Measurements from ENCODE around the gene CFAP65. TPM values are rescaled to one million over a fixed set of nuclear protein-coding genes. Genes with fewer than 3 reads are reported as not detected.

CFAP65 gene
- total RNA-seq, 3 donors from 2014 or later (not counting 1 experiment from before 2014, with no cell fraction given) = not detected

DNA sequence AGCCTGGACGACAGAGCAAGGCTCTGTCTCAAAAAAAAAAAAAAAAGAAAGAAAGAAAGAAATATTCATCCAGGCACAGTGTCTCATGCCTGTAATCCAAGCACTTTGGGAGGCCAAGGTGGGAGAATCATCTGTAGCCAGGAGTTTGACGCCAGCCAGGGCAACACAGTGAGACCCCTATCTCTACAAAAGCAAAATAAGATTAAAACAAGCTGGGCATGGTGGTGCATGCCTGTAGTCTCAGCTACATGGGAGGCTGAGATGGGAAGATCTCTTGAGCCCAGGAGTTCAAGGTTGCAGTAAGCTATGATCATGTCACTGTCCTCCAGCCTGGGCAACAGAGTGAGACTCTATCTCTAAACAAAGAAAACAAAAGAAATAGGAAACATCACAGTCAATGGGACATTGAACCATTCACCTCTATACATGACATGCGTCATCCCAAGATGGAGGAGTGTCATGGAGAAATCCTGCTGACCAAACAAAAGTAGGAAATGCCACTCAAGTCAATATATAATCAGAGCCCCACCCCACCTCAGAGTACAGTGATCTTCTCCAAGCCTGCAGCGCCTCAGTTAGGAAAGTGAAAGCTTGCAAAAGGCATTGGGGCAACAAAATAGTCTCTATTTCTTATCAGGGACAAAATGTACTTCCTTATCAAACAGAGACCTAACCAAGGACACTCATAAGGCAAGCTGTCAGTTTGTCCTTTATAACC lies 66.1 kb downstream of the CFAP65 start:
- ATAC-seq (no peak), DNase-seq (no peak)
- no peak overlapping the region for H3K27ac Mint-ChIP-seq
- TF ChIP-seq, protein P1, sequence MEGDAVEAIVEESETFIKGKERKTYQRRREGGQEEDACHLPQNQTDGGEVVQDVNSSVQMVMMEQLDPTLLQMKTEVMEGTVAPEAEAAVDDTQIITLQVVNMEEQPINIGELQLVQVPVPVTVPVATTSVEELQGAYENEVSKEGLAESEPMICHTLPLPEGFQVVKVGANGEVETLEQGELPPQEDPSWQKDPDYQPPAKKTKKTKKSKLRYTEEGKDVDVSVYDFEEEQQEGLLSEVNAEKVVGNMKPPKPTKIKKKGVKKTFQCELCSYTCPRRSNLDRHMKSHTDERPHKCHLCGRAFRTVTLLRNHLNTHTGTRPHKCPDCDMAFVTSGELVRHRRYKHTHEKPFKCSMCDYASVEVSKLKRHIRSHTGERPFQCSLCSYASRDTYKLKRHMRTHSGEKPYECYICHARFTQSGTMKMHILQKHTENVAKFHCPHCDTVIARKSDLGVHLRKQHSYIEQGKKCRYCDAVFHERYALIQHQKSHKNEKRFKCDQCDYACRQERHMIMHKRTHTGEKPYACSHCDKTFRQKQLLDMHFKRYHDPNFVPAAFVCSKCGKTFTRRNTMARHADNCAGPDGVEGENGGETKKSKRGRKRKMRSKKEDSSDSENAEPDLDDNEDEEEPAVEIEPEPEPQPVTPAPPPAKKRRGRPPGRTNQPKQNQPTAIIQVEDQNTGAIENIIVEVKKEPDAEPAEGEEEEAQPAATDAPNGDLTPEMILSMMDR (IDR thresholded peaks at IDR 0.05) = no peak
- intact Hi-C loops (cut with micrococcal nuclease) = no loop called here
- H3K4me3 Mint-ChIP-seq = no peak overlapping the region
- Histone ChIP-seq H3K27me3 (ENCODE audit: control insufficient read depth, insufficient read depth, low read length) (peaks cover 13% of the 10 kb centered on the region), H3K27ac (ENCODE audit: low read length) (no peak overlapping the region), H3K4me1 (ENCODE audit: control insufficient read depth, insufficient read depth, low read length) (peaks cover 7% of the 10 kb centered on the region), H3K4me3 (ENCODE audit: low read length) (no peak overlapping the region), H3K36me3 (ENCODE audit: control insufficient read depth, insufficient read depth, low read length) (no peaks in the 10 kb centered on the region), H3K9me3 (ENCODE audit: control insufficient read depth, insufficient read depth, low read length) (no peaks in the 10 kb centered on the region)
- H3K27me3 Mint-ChIP-seq (ENCODE audit: low read depth in 2 of 2) = peaks cover 52 to 61% of the 10 kb centered on the region in 2 donors
- H3K36me3 Mint-ChIP-seq = no peaks in the 10 kb centered on the region
- peaks cover 0 to 8% of the 10 kb centered on the region in 2 donors for H3K4me1 Mint-ChIP-seq
- no peaks in the 10 kb centered on the region for H3K9me3 Mint-ChIP-seq
- WGBS (ENCODE audit: insufficient coverage) = 59% methylated on average over 4 of the region's 4 CpGs

DNA sequence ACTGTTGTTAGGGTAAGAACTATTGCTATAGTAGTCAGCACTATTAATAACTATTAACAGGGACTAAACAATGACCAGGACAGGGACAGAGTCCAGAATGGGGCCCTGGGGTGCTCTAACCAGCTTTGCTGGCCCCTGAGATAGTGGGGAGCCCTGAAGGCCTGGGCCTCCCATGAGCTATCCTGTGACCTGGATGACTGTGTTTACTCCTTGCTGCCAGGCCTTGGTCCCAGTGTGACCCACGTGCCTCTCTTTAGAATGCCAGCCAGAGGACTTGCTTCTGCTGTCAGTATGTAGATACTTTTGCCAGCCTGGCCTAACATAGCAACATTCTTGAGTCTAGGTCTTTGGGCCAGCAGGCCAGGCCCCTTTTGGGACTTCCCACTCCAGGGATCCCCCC lies 70.4 kb downstream of the CFAP65 start:
- no peak overlapping the region for H3K27ac ChIP-seq (ENCODE audit: low read length)
- peaks cover 41 to 53% of the 10 kb centered on the region in 2 donors for H3K27me3 Mint-ChIP-seq (ENCODE audit: low read depth in 2 of 2)
- TF ChIP-seq, protein P1 (IDR thresholded peaks at IDR 0.05) = no peak
- intact Hi-C loops (cut with micrococcal nuclease) = no loop called here
- ATAC-seq (no peak), DNase-seq (no peak)
- no peaks in the 10 kb centered on the region for H3K36me3 ChIP-seq (ENCODE audit: control insufficient read depth, insufficient read depth, low read length)
- H3K27ac Mint-ChIP-seq = no peak overlapping the region
- 30% methylated on average over 1 of the region's 1 CpG for WGBS (ENCODE audit: insufficient coverage)
- no peaks in the 10 kb centered on the region for H3K9me3 ChIP-seq (ENCODE audit: control insufficient read depth, insufficient read depth, low read length)
- H3K36me3 Mint-ChIP-seq = no peaks in the 10 kb centered on the region
- H3K4me3 ChIP-seq (ENCODE audit: low read length) = no peak overlapping the region
- no peaks in the 10 kb centered on the region for H3K9me3 Mint-ChIP-seq
- H3K4me1 Mint-ChIP-seq = no peaks in the 10 kb centered on the region
- H3K4me1 ChIP-seq (ENCODE audit: control insufficient read depth, insufficient read depth, low read length) = no peaks in the 10 kb centered on the region
- peaks cover 3% of the 10 kb centered on the region for H3K27me3 ChIP-seq (ENCODE audit: control insufficient read depth, insufficient read depth, low read length)
- H3K4me3 Mint-ChIP-seq = no peak overlapping the region

DNA sequence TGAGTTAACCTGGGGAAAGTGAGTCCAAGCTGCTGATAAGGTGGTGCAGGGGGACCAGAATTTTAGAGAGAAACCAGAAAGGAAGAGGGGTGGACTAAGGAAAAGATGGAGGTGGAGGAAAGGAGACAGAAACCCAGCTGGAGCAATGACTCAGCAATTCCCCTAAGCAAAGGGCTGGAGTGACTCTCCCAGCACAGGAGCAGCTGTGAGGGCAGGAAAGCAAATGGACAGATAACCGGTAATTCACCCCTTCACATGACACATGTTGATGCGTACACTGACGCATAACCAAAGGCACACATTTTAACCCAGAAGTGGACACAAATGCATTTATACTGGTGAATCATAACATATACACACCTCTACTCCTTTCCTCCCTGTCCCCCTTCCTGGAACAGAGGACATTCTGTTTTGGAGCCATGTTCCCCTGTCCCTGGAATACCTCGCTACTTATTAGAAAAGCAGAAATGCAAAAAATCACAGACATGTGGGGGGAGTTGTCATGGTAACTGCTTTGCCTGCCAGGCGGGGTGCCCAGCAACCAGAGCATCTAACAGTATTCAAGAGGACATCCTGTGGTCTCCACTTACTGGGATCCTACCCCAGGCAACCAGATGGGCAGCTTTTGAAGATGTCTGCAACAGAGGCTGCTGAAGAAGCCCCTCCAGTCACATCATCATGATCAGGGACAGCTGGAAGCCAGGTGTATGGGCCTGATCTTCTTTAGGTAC lies 77.1 kb downstream of the CFAP65 start:
- WGBS (ENCODE audit: insufficient coverage) = 59% methylated on average over 5 of the region's 5 CpGs
- H3K27ac Mint-ChIP-seq = no peak overlapping the region
- no peak overlapping the region for H3K4me3 Mint-ChIP-seq
- H3K36me3 Mint-ChIP-seq = no peaks in the 10 kb centered on the region
- H3K4me1 Mint-ChIP-seq = peaks cover 0 to 18% of the 10 kb centered on the region in 2 donors
- DNase-seq (no peak), ATAC-seq (no peak)
- Histone ChIP-seq H3K27ac (ENCODE audit: low read length) (no peak overlapping the region), H3K36me3 (ENCODE audit: control insufficient read depth, insufficient read depth, low read length) (no peaks in the 10 kb centered on the region), H3K27me3 (ENCODE audit: control insufficient read depth, insufficient read depth, low read length) (peaks cover 38% of the 10 kb centered on the region), H3K4me1 (ENCODE audit: control insufficient read depth, insufficient read depth, low read length) (peaks cover 16% of the 10 kb centered on the region), H3K9me3 (ENCODE audit: control insufficient read depth, insufficient read depth, low read length) (peaks cover 9% of the 10 kb centered on the region), H3K4me3 (ENCODE audit: low read length) (no peak overlapping the region)
- TF ChIP-seq, protein P1 (IDR thresholded peaks at IDR 0.05) = no peak
- H3K27me3 Mint-ChIP-seq (ENCODE audit: low read depth in 2 of 2) = peaks cover 40 to 48% of the 10 kb centered on the region in 2 donors
- no peaks in the 10 kb centered on the region for H3K9me3 Mint-ChIP-seq
- intact Hi-C loops (cut with micrococcal nuclease) = no loop called here
